ENCODE results near the gene CACNA2D1.

DNA sequence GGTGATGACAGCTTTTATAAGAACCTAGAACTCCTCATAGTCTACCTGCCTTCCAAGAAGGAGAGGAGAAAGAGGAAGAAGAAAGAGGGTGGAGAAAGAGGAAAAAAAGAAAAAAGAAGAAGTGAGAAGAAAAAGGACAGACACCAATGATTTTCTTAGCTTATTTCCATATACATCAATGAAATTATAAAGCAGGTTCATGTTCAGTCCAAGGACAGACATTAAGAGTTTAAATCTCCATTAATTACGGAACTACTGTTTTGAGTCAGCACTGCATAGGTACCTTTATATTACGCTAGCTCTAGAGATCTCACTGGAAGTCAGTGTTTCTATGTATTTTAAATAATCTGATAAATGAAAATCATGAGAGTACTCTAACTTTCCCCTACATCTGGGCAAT lies 364.8 kb downstream of the CACNA2D1 start:
- TF ChIP-seq CTCF (IDR thresholded peaks at IDR 0.05) = no peak
- no peak for TF ChIP-seq POLR2AphosphoS5 (IDR thresholded peaks at IDR 0.05; ENCODE audit: low read depth, low read length)
- TF ChIP-seq, protein P1, sequence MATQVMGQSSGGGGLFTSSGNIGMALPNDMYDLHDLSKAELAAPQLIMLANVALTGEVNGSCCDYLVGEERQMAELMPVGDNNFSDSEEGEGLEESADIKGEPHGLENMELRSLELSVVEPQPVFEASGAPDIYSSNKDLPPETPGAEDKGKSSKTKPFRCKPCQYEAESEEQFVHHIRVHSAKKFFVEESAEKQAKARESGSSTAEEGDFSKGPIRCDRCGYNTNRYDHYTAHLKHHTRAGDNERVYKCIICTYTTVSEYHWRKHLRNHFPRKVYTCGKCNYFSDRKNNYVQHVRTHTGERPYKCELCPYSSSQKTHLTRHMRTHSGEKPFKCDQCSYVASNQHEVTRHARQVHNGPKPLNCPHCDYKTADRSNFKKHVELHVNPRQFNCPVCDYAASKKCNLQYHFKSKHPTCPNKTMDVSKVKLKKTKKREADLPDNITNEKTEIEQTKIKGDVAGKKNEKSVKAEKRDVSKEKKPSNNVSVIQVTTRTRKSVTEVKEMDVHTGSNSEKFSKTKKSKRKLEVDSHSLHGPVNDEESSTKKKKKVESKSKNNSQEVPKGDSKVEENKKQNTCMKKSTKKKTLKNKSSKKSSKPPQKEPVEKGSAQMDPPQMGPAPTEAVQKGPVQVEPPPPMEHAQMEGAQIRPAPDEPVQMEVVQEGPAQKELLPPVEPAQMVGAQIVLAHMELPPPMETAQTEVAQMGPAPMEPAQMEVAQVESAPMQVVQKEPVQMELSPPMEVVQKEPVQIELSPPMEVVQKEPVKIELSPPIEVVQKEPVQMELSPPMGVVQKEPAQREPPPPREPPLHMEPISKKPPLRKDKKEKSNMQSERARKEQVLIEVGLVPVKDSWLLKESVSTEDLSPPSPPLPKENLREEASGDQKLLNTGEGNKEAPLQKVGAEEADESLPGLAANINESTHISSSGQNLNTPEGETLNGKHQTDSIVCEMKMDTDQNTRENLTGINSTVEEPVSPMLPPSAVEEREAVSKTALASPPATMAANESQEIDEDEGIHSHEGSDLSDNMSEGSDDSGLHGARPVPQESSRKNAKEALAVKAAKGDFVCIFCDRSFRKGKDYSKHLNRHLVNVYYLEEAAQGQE (IDR thresholded peaks at IDR 0.05; ENCODE audit: insufficient read depth in 1 of 2, low read depth in 2 of 2, low read length in 1 of 2) = no peak
- no peak for TF ChIP-seq SIN3A (IDR thresholded peaks at IDR 0.05; ENCODE audit: borderline replicate concordance, insufficient read depth, low read depth, low read length)
- TF ChIP-seq TCF7L2 (IDR thresholded peaks at IDR 0.05; ENCODE audit: low read depth, low read length) = no peak
